Stomach (tissue), 9 donors: ENCODE measurements around the gene MRPL23. TPM values are rescaled to one million over a fixed set of nuclear protein-coding genes. Genes with fewer than 3 reads are reported as not detected.

Source experiments
- DNase-seq, 2 donors: peaks; one replicate each; pipeline versions ENCODE4 v3.0.0 to v3.0.0-alpha.2; 2013 to 2019
- H3K27ac ChIP-seq, 5 donors: fragments of 200-600 bp in 4 of 5; sonication (generic) in 4 of 5; one replicate each; pipeline ENCODE4 v1.5.1; 2013 to 2019; ENCODE audit warnings: mild to moderate bottlenecking in 1 of 5, moderate library complexity in 1 of 5
- H3K27me3 ChIP-seq, 3 donors: fragments of 200-600 bp; sonication (generic); one replicate each; pipeline ENCODE4 v1.5.1; 2017 to 2019; ENCODE audit warnings: mixed run types in 1 of 3
- H3K36me3 ChIP-seq, 4 donors: fragments of 200-600 bp; sonication (generic); 1 replicate in 3 of 4; 2 replicates in 1 of 4; pipeline ENCODE4 v1.5.1; 2016 to 2019
- H3K4me1 ChIP-seq, 4 donors: fragments of 200-600 bp; sonication (generic); one replicate each; pipeline ENCODE4 v1.5.1; 2016 to 2019
- H3K4me3 ChIP-seq, 4 donors: fragments of 200-600 bp; sonication (generic) in 3 of 4; one replicate each; pipeline ENCODE4 v1.5.1; 2016 to 2019; ENCODE audit warnings: mild to moderate bottlenecking in 1 of 4
- H3K9me3 ChIP-seq, 4 donors: fragments of 200-600 bp; sonication (generic); one replicate each; pipeline ENCODE4 v1.5.1; 2016 to 2019
- EP300 ChIP-seq: sonication (generic); formaldehyde crosslinking; IDR thresholded peaks from one replicate; pipeline ENCODE4 v1.6.1; 2017; ENCODE audit warnings: antibody characterized with exemption
- POLR2A ChIP-seq, 4 donors: fragments of 450-650 bp; IDR thresholded peaks; one replicate each; pipeline ENCODE4 v1.6.1; 2016; ENCODE audit warnings: antibody characterized with exemption in 4 of 4, control low read depth in 2 of 4, mild to moderate bottlenecking in 1 of 4, moderate library complexity in 1 of 4
- POLR2AphosphoS5 ChIP-seq, 3 donors: sonication (generic); formaldehyde crosslinking; IDR thresholded peaks; one replicate each; pipeline ENCODE4 v1.6.1; 2016; ENCODE audit warnings: antibody characterized with exemption in 3 of 3
- WGBS, 5 donors: extraction: QIAGEN DNeasy Blood & Tissue Kit in 3 of 5; methylation state at CpG; one replicate each; pipeline versions ENCODE4 v1.1.5 to v1.1.7; 2013 to 2018; 5-methylcytosine and 5-hydroxymethylcytosine counted together
- intact Hi-C: fragments of 100-400 bp; cut with DNase I; formaldehyde crosslinking; loops from one replicate; pipeline ENCODE4 v1.15.1; 2023; ENCODE audit warnings: low total_unique reads
- polyA plus RNA-seq, 3 donors: library from polyadenylated mRNA; stranded (reverse); fragments of 200-250 nt; gene quantifications; one replicate each; pipeline ENCODE4 v1.2.3, GENCODE V29; 2013
- small RNA-seq, 4 donors: library from RNA; depleted of rRNA; stranded (forward); fragments of <200 nt; gene quantifications; one replicate each; pipeline ENCODE3, GENCODE V24; 2016
- total RNA-seq, 5 donors: library from RNA; depleted of rRNA; stranded (reverse); fragments of >200 nt; gene quantifications; one replicate each; pipeline versions ENCODE4 v1.1.0 to v1.2.3, GENCODE V29; 2014 to 2016
- TF ChIP-seq, protein P1 (sequence below), 7 experiments: fragments of 450-650 bp in 4 of 7; fragments of 200-600 bp in 3 of 7; sonication (generic) in 3 of 7; IDR thresholded peaks; one replicate each; pipeline ENCODE4 v1.5.1; 2016 to 2019; ENCODE audit warnings: antibody characterized with exemption in 7 of 7, control low read depth in 2 of 7, mild to moderate bottlenecking in 1 of 7
- donor health status: healthy with polysubstance abuse.
- donor health status: Bipolar disorder and iron deficiency.
- donor health status: healthy.

MRPL23 gene
- total and polyA plus RNA-seq, 8 donors = 14.0 to 317 (median 113) TPM

DNA sequence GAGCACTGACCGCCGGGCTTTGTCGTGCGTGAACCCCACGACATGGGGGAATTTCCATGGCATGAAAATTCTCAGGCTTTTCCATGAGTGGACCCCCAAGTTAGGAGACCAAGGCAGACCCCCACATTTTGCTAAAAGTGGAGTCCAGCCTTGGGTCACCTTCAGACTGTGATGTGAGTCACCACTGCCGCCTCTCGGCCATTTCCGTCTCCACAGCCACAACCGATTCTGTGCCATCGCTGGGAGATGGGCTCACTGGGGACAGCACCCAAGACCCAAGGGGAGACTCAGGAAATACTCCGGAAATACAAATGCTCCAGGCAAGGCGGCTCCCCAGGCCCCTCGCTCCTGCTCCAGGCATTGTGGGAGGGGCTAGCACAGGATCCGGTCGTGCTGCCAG, 51.7 kb downstream of the MRPL23 start:
- TF ChIP-seq, protein P1, sequence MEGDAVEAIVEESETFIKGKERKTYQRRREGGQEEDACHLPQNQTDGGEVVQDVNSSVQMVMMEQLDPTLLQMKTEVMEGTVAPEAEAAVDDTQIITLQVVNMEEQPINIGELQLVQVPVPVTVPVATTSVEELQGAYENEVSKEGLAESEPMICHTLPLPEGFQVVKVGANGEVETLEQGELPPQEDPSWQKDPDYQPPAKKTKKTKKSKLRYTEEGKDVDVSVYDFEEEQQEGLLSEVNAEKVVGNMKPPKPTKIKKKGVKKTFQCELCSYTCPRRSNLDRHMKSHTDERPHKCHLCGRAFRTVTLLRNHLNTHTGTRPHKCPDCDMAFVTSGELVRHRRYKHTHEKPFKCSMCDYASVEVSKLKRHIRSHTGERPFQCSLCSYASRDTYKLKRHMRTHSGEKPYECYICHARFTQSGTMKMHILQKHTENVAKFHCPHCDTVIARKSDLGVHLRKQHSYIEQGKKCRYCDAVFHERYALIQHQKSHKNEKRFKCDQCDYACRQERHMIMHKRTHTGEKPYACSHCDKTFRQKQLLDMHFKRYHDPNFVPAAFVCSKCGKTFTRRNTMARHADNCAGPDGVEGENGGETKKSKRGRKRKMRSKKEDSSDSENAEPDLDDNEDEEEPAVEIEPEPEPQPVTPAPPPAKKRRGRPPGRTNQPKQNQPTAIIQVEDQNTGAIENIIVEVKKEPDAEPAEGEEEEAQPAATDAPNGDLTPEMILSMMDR (IDR thresholded peaks at IDR 0.05) = no peak
- TF ChIP-seq POLR2AphosphoS5 (IDR thresholded peaks at IDR 0.05) = no peak
- Histone ChIP-seq H3K27ac (no peak overlapping the region), H3K36me3 (no peaks in the 10 kb centered on the region), H3K9me3 (no peaks in the 10 kb centered on the region), H3K27me3 (no peaks in the 10 kb centered on the region), H3K4me1 (no peaks in the 10 kb centered on the region), H3K4me3 (no peak overlapping the region)
- no CpG with 5 or more reads among the region's 15 CpGs for WGBS, 5 donors
- DNase-seq = no peak
- intact Hi-C loops = no loop called here

DNA sequence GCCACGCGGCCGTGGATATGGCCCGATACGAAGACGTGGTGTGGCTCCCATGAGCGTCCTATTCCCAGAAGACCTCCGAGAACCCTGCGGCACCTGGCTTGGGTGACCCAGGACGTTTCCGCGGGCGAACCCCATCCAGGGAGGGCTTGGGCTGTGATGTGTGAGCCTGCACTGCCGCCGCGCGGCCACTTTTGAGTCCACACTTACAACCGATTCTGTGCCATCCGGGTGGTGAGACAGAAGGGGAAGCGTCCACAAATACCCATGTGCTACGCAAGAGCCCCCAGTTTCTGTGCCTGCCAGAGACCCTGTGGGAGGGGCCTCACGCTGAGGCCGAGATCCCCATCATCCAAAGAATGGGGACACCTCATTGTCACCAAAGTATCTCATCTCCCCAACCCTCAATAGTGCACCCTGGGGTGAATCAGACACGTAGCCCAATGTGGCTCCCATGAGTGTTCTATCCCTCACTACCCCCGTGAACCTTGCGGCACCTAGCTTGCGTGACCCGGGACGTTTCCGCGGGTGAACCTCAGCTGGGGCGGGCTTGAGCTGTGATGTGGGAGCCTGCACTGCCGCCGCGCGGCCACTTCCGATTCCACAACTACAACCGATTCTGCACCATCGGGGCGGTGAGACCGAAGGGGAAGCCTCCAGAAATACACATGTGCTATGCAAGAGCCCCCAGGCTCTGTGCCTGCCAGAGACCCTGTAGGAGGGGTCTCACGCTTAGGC, 55.1 kb downstream of the MRPL23 start:
- TF ChIP-seq, protein P1 (IDR thresholded peaks at IDR 0.05) = no peak
- Histone ChIP-seq H3K27me3 (no peaks in the 10 kb centered on the region), H3K27ac (no peak overlapping the region), H3K36me3 (no peaks in the 10 kb centered on the region), H3K4me3 (no peak overlapping the region), H3K9me3 (no peaks in the 10 kb centered on the region), H3K4me1 (no peaks in the 10 kb centered on the region)
- DNase-seq = no peak
- WGBS, 5 donors = no CpG with 5 or more reads among the region's 42 CpGs
- intact Hi-C loops = no loop called here

DNA sequence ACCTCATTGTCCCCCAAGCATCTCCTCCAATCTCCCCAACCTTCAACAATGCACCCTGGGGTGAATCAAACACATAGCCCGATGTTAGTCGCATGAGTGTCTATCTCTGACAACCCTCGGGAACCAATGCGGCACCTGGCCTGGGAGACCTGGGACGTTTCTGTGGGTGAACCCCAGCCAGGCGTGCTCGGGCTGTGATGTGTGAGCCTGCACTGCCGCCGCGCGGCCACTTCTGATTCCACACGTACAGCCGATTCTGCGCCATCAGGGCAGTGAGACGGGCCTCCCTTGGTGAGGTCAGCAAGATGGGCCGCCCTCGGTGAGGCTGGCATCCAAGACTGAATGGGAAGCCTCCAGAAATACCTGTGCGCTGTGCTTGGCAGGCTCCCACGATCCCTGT, 55.7 kb downstream of the MRPL23 start:
- intact Hi-C loops = no loop called here

DNA sequence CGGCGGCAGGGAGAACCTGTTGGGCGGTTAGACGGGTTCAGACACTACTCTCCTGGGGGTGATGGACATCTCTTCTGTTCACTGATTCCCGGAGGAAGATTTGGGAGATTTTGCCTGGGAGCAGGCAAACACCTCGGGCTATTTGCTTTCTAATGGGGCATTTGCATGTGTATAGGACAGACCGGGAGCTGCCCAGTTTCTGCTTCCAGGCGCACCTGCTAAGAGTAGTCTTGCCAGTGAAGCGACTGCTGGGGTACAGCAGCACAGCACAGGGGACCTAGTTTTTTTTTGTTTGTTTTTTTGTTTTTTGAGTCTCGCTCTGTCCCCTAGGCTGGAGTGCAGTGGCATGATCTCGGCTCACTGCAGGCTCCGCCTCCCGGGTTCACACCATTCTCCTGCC, 57.3 kb downstream of the MRPL23 start:
- Histone ChIP-seq H3K36me3 (no peaks in the 10 kb centered on the region), H3K27me3 (no peaks in the 10 kb centered on the region), H3K4me3 (no peak overlapping the region), H3K4me1 (no peaks in the 10 kb centered on the region), H3K9me3 (no peaks in the 10 kb centered on the region), H3K27ac (no peak overlapping the region)
- intact Hi-C loops = no loop called here
- WGBS, 5 donors = no CpG with 5 or more reads among the region's 13 CpGs
- no peak for DNase-seq
- TF ChIP-seq POLR2A (IDR thresholded peaks at IDR 0.05) (no peak), POLR2AphosphoS5 (IDR thresholded peaks at IDR 0.05) (no peak), EP300 (no peak)
- TF ChIP-seq, protein P1 (IDR thresholded peaks at IDR 0.05) = no peak

More for the DNA sequence above, 55.7 kb downstream of the MRPL23 start:
- no CpG with 5 or more reads among the region's 19 CpGs for WGBS, 5 donors
- no peaks in the 10 kb centered on the region for H3K4me1 ChIP-seq
- H3K27ac ChIP-seq = no peak overlapping the region
- no peaks in the 10 kb centered on the region for H3K9me3 ChIP-seq
- no peaks in the 10 kb centered on the region for H3K27me3 ChIP-seq
- H3K36me3 ChIP-seq = no peaks in the 10 kb centered on the region
- TF ChIP-seq, protein P1 (IDR thresholded peaks at IDR 0.05) = no peak
- no peak for TF ChIP-seq POLR2A (IDR thresholded peaks at IDR 0.05)
- no peak for TF ChIP-seq POLR2AphosphoS5 (IDR thresholded peaks at IDR 0.05)
- TF ChIP-seq EP300 = no peak
- H3K4me3 ChIP-seq = no peak overlapping the region
- DNase-seq = no peak

Small RNA genes within 50 kb of the gene (small RNA-seq; reads per million reads assigned to genes)
- gene RF01972 (0 reads per million in 4 donors), gene RF01973 (0 reads per million in 4 donors)

Other genes starting within 250 kb of the MRPL23 start
- under 1 TPM in 1 of 5 donors, not detected in 4; 0.72 TPM for gene IFITM10, start 196.7 kb upstream of the MRPL23 start, total RNA-seq
- gene IFITM10, start 196.7 kb upstream of the MRPL23 start, polyA plus RNA-seq = 1 to 10 TPM in 1 of 3 donors, under 1 TPM in 2; 0.19 to 1.1 (median 0.95) TPM
- gene CTSD, start 183.4 kb upstream of the MRPL23 start, total RNA-seq = 100 to 1,000 TPM; 115 to 590 (median 210) TPM
- gene CTSD, start 183.4 kb upstream of the MRPL23 start, polyA plus RNA-seq = 100 to 1,000 TPM; 173 to 538 (median 529) TPM
- gene SYT8, start 112.3 kb upstream of the MRPL23 start, total RNA-seq = 10 to 100 TPM in 1 of 5 donors, 1 to 10 TPM in 1, under 1 TPM in 3; 0.72 to 13.4 (median 0.92) TPM
- 10 to 100 TPM in 1 of 3 donors, 1 to 10 TPM in 2; 1.7 to 77.3 (median 3.7) TPM for gene SYT8, start 112.3 kb upstream of the MRPL23 start, polyA plus RNA-seq
- gene TNNI2, start 108.4 kb upstream of the MRPL23 start, total RNA-seq = 1 to 10 TPM in 1 of 5 donors, not detected in 4; 7.2 TPM
- 10 to 100 TPM in 2 of 3 donors, under 1 TPM in 1; 0.93 to 23.4 (median 17.0) TPM for gene TNNI2, start 108.4 kb upstream of the MRPL23 start, polyA plus RNA-seq
- gene LSP1, start 94.2 kb upstream of the MRPL23 start, total RNA-seq = 10 to 100 TPM in 4 of 5 donors, 1 to 10 TPM in 1; 9.8 to 78.8 (median 46.8) TPM
- 100 to 1,000 TPM in 2 of 3 donors, 10 to 100 TPM in 1; 29.0 to 239 (median 155) TPM for gene LSP1, start 94.2 kb upstream of the MRPL23 start, polyA plus RNA-seq
- gene PRR33, start 55.4 kb upstream of the MRPL23 start, total RNA-seq = not detected
- under 1 TPM in 1 of 3 donors, not detected in 2; 0.03 TPM for gene PRR33, start 55.4 kb upstream of the MRPL23 start, polyA plus RNA-seq
- gene TNNT3, start 27.6 kb upstream of the MRPL23 start, total RNA-seq = 1 to 10 TPM in 2 of 5 donors, not detected in 3; 2.3 to 7.2 TPM
- gene TNNT3, start 27.6 kb upstream of the MRPL23 start, polyA plus RNA-seq = 10 to 100 TPM in 1 of 3 donors, 1 to 10 TPM in 1, under 1 TPM in 1; 0.75 to 14.5 (median 3.1) TPM
- gene H19, start 50.5 kb downstream of the MRPL23 start, total RNA-seq = 1,000 to 10,000 TPM in 1 of 5 donors, 100 to 1,000 TPM in 1, 10 to 100 TPM in 3; 33.3 to 2,215 (median 50.9) TPM
- gene H19, start 50.5 kb downstream of the MRPL23 start, polyA plus RNA-seq = 100 to 1,000 TPM in 1 of 3 donors, 10 to 100 TPM in 2; 46.6 to 217 (median 58.0) TPM
- gene IGF2, start 192.1 kb downstream of the MRPL23 start, total RNA-seq = 100 to 1,000 TPM in 1 of 5 donors, 10 to 100 TPM in 3, 1 to 10 TPM in 1; 5.2 to 164 (median 29.2) TPM
- gene IGF2, start 192.1 kb downstream of the MRPL23 start, polyA plus RNA-seq = 1 to 10 TPM; 3.8 to 9.6 (median 5.2) TPM
- not detected for gene INS, start 213.9 kb downstream of the MRPL23 start, total RNA-seq
- gene INS, start 213.9 kb downstream of the MRPL23 start, polyA plus RNA-seq = 10 to 100 TPM in 1 of 3 donors, 1 to 10 TPM in 1, not detected in 1; 7.2 to 37.6 TPM
- gene TH, start 224.5 kb downstream of the MRPL23 start, total RNA-seq = not detected
- 1 to 10 TPM in 1 of 3 donors, under 1 TPM in 1, not detected in 1; 0.13 to 1.7 TPM for gene TH, start 224.5 kb downstream of the MRPL23 start, polyA plus RNA-seq